ENCODE measurements around the gene TRPV6.

TRPV6 gene

DNA sequence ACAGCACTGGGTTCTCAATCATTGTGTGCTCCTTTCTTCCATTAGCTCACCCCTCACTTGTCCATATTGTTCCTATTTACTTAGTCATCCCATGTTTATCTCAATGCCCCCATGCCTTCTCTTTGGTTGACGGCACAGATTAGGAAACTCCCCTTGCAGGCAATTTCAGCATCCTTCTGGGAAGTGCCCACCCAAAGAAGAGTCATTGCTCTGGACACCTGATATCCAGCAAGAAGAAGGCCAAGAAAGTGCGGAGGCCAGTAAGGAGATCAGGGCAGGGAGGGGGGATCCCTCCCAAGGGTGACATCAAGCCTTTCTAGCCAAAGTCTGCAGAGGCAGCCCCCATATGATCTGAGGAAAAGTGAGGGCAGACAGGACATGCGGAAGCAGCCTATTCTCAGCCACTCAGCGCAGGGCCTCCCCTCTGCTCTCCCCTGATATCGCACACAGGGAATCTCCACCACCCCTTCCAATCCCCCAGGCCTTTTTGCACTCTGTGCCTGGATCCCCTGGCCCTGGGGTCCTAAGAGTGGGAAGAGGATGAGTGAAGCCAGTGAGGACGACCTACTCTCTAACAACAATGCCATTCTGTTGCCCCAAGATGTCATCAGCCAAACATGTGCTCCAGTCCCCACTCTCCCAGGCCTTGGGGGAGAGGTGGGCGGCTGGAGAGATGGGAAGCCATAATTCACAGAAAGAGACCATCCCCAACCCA, 1.8 kb downstream of the TRPV6 start:
- no peak for DNase-seq (ENCODE audit: low read depth)

- no peak for DNase-seq (ENCODE audit: low read depth)
These were observed 2.4 kb downstream of the TRPV6 start for GRCh38 chr7:142883145-142883544.

DNA sequence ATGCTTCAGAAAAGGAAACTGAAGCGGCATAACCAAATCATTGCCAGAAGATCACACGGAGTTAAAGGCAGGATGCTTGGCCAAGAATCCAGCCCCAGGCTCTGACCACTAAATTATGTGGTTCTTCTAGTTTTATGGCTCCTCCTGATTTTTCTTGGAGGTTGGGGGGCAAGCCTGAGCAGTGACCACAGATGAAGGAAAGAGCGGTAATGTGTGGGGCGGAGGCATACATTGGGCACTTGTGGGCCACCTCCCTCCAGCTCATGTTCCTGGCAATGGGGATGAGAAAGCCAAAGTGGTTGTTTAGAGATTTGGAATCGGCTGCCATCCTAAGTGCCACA, 3.2 kb downstream of the TRPV6 start:
- DNase-seq (ENCODE audit: low read depth) = no peak

DNA sequence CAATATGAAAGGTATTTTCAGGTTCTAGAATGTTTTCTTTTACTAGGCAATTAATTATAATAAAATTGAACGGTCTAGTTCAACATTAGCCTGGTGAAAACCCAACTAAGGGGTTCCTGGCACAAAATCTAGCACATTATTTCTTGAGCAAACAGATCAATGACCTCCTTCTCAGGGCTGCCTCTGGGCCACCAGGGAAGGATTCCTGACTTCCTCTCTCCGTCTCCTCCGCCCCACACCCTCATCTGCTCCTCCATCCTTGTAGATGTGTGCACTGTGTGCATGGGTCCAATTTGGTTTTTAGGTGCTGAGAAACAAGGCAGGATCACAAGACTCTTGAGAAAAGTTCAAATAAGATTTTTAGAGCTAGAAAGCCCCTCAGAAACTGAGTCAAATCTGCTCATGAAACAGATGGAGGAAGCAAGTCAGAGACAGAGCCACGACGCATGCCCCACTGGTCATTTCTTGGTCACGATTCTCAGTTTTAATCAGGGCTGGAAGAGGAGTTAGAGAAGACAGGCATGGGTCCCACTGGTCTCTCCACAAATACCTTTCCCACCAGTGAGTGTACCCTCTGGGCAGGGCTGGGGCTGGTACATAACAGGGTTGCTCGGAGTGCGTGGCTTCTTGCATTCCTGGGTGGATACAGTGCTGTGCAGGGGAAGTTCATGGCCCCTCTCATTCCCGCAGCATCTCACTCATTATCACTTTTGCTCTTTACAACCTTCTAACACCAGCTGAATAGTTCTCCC, 3.8 kb downstream of the TRPV6 start:
- no peak for DNase-seq (ENCODE audit: low read depth)

DNA sequence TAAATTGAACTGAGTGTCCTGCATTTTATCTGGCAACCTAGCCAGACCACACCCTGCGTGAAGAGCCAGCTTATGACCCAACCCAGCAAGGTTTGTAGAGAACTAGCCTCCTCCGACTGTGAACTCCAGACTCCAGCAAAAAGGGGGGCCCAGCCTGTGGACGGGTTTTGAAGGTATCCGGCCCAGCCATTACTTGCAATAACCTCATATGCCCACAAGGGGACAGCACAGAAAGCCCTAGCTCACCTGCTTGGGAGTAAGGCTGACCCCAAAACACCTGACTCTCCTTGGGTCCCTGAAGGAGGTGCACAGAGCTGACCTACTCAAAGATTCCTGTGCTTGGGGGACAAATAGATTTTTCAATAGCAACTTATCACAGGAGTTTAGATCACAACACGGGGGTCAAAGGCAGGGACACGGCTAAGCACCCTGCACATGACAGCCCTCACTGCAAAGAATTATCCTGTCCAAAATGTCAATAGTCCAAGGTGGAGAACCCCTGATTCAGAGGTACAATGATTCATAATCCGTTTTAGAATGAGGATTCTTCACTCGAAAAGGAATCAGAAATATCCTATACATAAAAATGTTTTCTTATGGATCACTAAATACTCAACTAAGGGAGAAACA, 4.6 kb downstream of the TRPV6 start:
- DNase-seq (ENCODE audit: low read depth) = peak; percentile 33

DNA sequence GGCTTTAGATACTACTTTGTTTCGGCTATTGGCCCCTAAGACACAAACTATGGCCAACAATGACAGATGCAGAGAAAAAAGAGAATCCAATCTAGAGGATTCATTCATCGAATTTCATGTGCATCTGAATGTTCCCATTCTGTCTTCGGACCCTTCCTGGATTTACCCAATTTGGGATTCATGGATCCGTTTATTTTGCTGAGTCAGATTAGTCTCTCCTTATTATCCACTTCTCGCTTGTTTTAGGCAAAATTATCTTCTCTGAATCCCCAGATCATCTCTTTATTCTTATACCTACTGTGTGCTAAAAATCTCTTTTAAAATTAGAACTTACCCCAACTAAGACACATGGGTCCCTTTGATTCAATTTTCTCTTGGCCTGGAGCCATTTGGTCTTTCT, 6.5 kb downstream of the TRPV6 start:
- DNase-seq (ENCODE audit: low read depth) = no peak

GRCh38 chr7:142878315-142878714, 7.2 kb downstream of the TRPV6 start:
- DNase-seq (ENCODE audit: low read depth) = no peak

DNA sequence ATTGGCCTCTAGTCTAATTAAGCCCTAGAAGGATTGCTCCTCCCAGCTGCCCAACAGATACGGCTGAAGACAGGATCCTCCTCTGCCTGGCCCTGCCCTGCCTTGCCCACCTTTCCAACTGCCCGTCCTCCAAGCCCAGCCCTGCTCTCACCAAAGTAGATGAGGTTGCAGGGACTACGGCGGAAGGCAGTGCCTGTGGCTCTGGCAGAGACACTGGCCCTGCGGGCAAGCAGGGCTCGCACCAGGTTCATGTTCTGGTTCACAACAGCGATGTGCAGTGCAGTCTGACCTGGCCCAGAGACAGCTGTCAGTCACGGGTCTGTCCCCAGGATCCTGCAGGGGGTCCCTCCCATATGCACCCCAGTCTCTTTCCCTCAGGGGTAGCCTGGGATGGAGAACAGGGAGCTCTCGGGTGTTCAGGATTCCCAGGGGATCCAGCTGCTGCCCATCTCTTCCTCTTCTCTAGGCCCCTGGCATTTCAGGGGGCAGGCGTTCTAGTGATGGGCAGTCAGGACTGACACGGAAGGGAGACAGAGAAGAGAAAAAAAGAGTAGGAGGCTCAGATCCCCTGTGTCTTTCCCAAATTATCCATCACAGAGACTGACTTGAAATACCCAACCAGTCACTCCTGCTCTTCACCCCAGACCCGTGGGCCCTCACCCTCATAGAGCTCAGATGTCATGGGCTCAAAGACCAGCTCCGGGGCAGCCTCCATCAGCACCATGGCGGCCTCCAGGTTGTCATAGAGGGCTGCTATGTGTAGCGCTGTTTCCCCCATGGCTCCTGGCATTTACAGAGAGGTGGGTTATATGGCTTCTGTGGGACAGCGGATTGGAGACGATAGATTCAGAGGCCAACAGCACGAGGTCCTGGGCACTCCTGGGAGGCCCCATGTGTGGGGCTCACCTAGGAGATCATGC, 8.3 kb downstream of the TRPV6 start:
- no peak for DNase-seq (ENCODE audit: low read depth)

- DNase-seq (ENCODE audit: low read depth) = no peak
These were observed 9.1 kb downstream of the TRPV6 start for GRCh38 chr7:142876236-142876960.

DNA sequence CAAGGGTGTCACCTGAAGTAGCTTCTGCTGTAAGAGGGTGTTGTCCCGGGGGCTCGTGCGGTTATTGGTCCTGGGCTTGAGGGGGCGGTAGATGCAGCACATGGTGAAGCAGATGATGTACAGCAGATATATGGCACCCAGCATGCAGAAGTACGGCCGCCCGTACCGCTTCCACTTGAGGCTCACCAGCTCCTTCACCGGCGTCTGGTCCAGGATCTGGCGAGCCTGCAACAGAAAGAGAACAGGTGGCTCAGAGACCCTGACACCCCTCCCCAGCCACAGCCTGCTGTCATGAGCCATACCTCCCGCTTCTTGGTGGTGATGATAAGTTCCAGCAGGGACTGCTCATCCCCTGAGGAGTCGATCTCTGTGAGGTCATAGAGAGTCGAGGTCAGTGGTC, 10.1 kb downstream of the TRPV6 start:
- no peak for DNase-seq (ENCODE audit: low read depth)

DNA sequence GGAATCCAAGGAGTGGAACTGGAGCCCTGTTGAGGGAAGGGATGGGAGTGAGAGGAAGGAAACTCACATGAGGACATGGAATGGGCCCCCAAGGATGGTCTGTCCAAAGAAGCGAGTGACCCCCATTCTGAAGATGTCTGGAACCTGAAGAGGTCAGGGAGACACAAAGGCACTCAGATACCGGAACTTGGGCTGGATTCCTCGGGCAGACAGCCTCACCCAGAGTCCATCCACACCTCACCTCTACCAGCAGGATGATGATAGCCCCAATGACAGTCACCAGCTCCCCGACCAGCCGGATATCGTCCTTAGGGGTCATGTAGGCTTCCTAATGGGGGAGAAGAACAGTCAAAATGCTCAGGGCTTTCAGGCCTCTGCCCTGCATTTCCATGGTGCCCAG, 10.7 kb downstream of the TRPV6 start:
- no peak for DNase-seq (ENCODE audit: low read depth)

GRCh38 chr7:142874409-142874808, 11.1 kb downstream of the TRPV6 start:
- DNase-seq (ENCODE audit: low read depth) = no peak

- DNase-seq (ENCODE audit: low read depth) = no peak
These were observed 11.7 kb downstream of the TRPV6 start for GRCh38 chr7:142873871-142874270.

DNA sequence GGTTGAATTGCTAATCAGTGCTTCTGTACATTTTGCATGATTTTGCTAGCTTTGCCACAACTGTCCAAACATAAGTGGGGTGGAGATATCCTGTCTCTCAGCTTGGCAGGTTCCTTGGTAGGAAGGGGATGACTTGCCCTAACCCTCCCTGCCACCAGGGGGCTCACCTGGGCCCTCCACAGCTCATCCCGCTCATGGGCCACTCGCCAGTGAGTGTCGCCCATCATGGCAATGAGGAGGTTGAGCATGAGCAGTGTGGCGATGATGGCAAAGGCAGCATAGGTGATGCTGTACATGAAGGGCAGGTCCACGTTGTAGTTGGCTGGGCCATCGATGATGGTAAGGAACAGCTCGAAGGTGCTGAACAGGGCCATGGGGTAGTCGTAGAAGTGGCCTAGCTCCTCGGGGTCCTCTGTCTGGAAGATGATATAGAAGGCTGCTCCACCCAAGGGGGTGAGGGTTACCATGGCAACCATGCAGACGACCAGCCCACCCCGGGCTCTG, 12.2 kb downstream of the TRPV6 start:
- DNase-seq (ENCODE audit: low read depth) = peak; percentile 42

GRCh38 chr7:142872106-142872675, 13.4 kb downstream of the TRPV6 start:
- no peak for DNase-seq (ENCODE audit: low read depth)

- no peak for DNase-seq (ENCODE audit: low read depth)
These were observed 14.1 kb downstream of the TRPV6 start for GRCh38 chr7:142871260-142872105.

DNA sequence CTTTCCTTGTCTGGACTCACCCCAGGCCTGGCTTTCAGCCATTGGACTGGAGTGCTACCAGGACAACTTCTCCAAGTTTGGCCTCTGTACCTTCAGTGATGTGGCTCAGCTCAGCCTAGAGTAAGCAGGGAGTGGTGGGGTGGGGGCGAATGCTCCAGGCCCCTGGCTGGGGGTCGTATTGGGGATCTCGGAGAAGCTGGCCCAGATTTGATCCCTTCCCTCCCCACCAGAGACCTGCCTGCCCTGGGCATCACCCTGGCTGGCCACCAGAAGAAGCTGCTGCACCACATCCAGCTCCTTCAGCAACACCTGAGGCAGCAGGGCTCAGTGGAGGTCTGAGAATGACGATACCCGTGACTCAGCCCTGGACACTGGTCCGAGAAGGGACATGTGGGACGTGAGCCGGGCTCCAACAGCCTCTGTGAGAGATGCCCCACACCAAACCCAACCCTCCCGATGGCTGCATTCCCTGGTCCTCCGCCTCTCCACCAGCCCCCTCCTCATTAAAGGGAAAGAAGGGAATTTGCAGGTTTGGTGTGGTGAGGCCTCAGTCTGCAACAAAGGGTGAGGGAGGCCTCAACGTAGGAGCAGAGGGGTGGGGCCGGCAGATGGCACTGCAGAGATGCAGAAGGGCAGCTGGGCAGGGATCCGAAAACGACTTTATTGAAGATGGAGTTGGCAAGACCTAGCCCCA, 14.8 kb downstream of the TRPV6 start:
- DNase-seq (ENCODE audit: low read depth) = no peak

DNA sequence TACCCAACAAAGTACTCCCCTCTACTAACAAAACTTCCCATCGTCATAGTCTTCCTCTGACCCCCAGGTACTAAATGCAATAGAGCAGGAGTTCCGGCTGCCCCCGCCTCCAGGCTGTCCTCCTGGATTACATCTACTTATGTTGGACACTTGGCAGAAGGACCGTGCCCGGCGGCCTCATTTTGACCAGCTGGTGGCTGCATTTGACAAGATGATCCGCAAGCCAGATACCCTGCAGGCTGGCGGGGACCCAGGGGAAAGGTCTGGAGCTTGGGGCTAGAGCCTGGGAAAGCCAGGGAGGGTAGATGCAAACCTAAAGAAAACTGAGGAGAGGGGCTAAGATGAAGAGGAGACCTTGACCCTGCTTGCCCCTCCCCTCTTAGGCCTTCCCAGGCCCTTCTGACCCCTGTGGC, 15.4 kb downstream of the TRPV6 start:
- DNase-seq (ENCODE audit: low read depth) = no peak

DNA sequence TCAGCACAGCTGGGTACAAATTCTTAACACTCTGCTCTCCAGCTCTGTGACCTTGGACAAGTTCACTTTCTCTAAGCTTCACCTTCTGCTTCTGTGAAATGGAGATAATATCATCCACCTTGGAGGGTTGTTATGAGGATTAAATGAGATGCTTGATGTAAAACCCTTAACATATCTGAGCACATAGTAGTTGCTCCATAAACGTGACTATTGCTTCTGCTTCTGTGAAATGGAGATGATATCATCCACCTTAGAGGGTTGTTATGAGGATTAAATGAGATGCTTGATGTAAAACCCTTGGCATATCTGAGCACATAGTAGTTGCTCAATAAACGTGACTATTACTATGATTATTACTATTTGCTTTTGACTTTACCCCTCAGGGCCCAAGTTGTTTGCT, 16.1 kb downstream of the TRPV6 start:
- DNase-seq (ENCODE audit: low read depth) = no peak
